ENCODE measurements around the gene PPP2R5E.

DNA sequence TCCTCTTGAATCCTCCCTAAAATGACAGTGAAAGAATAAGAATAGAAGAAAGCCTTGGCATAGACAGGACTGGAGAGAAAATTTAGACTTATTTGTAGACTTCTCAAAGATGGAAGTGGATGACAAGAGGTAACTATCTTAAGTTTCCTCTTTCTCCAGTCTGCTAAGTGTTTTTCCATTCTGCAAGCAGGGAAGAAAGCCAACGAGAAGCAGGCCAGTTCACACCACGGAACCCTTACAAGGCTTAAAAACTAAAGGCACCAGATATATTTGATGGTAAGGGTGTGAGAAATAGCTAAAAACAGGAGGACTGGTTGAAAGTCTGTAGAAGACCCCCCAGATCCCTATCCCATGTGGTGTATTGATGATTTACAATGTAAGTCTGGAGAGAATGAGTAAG, 141.5 kb downstream of the PPP2R5E start:
- TF ChIP-seq POLR2AphosphoS5 (IDR thresholded peaks at IDR 0.05) = no peak
- TF ChIP-seq, protein P1, sequence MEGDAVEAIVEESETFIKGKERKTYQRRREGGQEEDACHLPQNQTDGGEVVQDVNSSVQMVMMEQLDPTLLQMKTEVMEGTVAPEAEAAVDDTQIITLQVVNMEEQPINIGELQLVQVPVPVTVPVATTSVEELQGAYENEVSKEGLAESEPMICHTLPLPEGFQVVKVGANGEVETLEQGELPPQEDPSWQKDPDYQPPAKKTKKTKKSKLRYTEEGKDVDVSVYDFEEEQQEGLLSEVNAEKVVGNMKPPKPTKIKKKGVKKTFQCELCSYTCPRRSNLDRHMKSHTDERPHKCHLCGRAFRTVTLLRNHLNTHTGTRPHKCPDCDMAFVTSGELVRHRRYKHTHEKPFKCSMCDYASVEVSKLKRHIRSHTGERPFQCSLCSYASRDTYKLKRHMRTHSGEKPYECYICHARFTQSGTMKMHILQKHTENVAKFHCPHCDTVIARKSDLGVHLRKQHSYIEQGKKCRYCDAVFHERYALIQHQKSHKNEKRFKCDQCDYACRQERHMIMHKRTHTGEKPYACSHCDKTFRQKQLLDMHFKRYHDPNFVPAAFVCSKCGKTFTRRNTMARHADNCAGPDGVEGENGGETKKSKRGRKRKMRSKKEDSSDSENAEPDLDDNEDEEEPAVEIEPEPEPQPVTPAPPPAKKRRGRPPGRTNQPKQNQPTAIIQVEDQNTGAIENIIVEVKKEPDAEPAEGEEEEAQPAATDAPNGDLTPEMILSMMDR (IDR thresholded peaks at IDR 0.05) = no peak
- no peak for TF ChIP-seq POLR2A (IDR thresholded peaks at IDR 0.05)

All from breast epithelium (tissue), 3 donors.